GM21576 (cell line): ENCODE results near the gene OTUD5.

Source experiments
- ATAC-seq: cut with Tn5 transposase; IDR thresholded peaks from one replicate; pipeline ENCODE4 v1.9.1; 2021; ENCODE audit warnings: mild to moderate bottlenecking, moderate library complexity; ENCODE audit not compliant: unreplicated experiment

Gene OTUD5

GRCh38 chrX:48937054-48937907, 20.1 kb downstream of the OTUD5 start:
- peak; percentile 57 for ATAC-seq

GRCh38 chrX:48936429-48937053, 20.9 kb downstream of the OTUD5 start:
- no peak for ATAC-seq

GRCh38 chrX:48935301-48935670, 22.1 kb downstream of the OTUD5 start:
- ATAC-seq = no peak

GRCh38 chrX:48934581-48935300, 22.7 kb downstream of the OTUD5 start:
- no peak for ATAC-seq

DNA sequence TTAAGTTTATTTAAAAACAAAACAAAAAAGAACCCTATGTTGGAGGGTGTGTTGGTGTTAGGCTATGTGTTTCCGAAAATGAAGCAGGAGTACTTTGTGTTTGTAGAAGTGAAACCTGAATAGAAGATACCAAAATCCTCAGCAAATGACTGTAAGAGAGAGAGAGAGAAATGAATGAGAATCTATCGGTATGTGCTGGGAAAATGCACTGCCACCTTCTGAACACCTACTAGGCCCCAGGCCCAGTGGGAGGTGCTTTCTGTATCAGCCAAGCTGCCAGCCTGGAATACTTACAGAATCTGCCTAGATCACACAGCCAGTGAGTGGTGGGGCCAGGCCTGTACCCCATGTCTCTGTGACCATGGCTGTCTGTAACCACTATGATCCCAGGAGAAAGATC, 23.6 kb downstream of the OTUD5 start:
- ATAC-seq = no peak

GRCh38 chrX:48927736-48928382, 29.5 kb downstream of the OTUD5 start:
- ATAC-seq = no peak

DNA sequence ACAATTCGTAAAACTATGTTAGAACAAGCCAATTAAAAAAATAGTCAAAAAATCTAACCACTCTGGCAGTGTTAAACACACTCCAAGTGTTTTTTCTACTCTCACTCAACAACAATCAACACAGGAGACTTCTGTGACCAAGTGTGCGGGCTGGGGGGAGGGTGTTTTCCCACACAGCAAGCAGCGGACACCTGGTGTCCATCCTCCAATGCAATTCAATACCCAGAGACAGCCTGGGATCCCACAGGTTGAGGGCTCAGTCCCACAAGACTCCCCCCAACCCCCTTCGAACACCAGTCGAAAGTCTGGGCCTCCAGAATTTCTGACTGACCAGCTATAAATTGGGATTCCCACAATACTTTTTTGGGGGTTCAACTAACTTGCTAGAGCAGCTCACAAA, 30.3 kb downstream of the OTUD5 start:
- no peak for ATAC-seq

DNA sequence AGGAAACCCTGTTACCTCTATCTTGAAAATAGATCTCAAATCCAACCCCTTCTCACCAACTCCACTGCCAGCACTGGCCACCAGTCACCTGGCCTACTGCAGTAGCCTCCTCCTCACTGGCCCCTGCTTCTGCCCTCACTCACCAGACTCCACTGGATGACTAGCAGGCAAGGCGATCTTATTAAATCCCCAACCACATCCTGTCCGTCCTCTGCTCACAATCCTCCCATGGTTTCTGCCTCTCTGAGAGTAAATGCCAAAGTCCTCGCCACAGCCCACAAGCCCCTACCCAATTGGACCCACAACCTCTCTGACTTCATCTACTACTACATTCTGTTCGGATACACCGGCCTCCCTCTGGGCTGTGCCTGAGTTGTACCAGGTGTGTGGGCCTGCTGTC, 33.1 kb downstream of the OTUD5 start:
- no peak for ATAC-seq

DNA sequence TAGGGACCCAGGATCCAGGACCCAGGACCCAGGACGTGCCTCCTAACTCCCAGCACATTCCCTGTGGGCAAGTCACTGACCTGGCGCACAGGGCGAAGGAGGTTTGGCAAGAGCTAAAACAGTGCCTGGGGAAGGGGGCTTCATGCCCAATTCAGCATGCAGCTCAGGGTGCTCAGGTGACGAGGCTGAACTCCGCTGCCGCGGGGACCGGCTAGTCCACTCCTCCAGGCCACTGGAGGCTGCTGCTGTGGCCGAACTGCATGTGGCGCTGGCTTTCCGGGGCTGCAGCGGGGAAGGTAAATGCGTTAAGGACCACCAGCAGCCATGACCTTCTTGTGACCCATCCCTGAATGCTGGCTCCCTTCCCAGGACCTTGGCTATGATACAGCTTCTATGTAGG, 33.6 kb downstream of the OTUD5 start:
- ATAC-seq = no peak

- no peak for ATAC-seq
Measured at GRCh38 chrX:48920718-48921104, 36.7 kb downstream of the OTUD5 start.

DNA sequence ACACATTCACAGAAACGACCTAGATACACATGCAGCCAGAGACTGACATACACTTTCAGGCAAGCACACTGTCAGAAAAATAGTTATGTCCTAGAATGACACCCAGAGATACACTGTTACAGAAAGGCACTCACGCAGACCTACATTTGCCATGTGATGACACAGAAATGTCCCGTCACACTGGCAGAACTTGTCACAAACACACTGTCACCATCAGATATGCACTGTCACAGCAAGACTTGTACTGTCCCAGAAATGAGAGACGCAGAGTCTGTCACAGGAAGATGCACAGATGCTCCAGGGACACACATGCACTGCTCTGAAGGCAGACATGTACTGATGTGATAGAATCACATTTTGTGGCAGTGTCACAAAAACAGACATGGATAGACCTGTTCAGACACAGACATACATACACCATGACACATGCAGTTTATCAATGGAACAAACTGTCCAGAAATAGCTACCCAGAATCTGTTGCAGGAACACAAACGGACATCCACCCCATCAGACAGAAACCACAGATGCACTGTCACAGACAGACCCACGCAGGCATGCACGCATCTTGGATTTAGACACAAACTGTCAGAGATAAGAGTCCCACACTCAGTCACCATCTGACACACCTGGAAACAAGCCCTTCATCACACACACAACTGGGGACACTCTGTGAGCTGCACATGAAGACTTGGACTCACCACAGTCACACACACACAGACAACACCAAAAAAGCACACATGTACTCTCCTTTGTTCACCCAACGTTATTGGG, 37.3 kb downstream of the OTUD5 start:
- no peak for ATAC-seq

DNA sequence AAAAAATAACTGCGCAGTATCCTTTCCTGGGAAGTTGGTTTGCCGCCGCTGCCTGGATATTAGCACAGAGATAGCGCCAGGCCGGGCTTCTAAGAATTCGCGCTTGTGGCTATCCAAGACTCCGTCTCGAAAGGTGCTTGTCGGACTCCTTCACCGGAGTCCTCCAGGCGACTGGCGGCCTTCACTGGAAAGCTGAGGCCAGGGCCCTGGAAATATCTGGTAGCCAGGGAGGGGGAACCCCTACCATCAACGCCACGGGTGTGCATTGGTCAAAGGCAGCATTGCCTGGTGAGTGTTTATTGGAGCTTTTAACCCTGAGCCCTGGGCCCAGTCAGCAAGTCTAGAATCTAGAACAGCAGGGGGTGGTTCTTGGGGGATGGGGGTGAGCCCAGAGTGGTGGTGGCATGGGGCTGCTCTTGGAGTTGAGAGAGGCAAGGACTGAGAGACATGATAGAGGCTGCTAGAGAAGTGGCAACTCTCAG, 38.0 kb downstream of the OTUD5 start:
- ATAC-seq = no peak

GRCh38 chrX:48918643-48919340, 38.6 kb downstream of the OTUD5 start, which contains the start of gene PIM2:
Gene PIM2, minus strand, starts transcription at chrX:48919024. Its CDS starts 190 bp downstream, at chrX:48918834.
- peak; percentile 62 for ATAC-seq

DNA sequence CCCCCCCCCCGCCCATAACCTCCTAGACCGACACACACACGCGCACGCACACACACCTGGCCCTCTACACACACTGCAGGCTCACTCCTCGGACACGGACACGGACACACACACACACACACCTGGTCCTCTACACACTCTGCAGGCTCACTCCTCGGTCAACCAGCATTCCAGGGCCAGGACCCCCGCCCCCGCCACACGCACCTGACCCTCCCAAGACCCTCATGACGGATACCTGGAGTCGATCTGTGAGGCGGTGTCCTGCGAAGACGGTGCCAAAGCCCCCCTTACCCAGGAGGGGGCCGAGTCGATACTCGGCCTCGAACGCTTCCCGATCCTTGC, 39.1 kb downstream of the OTUD5 start:
- ATAC-seq = no peak

DNA sequence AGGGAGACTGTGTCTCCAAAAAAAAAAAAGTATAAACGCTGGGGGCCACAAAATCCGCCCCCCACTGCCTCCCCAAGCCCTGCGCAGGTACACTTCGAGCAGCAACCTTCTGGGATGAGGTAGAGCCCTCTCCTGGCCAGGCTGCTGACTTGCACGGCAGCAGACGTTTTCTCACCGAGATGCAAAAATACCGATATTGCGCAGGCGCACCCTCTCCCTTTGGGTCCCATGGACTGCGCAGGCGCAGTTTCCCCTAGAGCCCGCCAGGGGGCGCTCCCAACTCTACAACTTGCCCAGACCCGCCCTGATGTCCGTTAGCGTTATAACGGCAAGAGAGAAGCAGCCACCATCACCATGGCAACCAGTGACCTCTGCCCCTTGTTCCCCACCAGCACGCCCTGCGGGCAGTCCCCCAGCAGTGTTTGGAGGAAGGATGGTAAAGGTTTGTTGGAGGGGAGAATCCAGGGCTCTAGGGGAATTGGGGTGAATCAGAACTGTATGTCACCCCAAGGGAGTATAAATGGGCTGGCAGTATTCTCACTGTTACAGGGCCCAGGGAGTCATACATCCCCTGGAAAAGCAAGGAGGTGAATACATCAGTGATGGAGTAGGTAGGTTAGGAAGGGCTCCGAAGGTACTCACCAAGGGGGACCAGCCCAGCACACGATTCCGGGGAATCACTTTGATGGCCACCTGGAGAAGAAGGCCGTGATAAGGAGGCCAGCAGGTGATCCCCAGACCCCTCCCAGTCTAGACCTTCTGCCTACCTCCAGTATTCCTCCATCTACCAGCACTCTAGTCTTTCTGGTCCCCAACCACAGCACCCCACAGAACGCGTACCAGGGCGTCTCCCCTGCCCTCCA, 40.0 kb downstream of the OTUD5 start:
- ATAC-seq = peak; percentile 46

- no peak for ATAC-seq
Measured at GRCh38 chrX:48914593-48915493, 42.6 kb downstream of the OTUD5 start.

DNA sequence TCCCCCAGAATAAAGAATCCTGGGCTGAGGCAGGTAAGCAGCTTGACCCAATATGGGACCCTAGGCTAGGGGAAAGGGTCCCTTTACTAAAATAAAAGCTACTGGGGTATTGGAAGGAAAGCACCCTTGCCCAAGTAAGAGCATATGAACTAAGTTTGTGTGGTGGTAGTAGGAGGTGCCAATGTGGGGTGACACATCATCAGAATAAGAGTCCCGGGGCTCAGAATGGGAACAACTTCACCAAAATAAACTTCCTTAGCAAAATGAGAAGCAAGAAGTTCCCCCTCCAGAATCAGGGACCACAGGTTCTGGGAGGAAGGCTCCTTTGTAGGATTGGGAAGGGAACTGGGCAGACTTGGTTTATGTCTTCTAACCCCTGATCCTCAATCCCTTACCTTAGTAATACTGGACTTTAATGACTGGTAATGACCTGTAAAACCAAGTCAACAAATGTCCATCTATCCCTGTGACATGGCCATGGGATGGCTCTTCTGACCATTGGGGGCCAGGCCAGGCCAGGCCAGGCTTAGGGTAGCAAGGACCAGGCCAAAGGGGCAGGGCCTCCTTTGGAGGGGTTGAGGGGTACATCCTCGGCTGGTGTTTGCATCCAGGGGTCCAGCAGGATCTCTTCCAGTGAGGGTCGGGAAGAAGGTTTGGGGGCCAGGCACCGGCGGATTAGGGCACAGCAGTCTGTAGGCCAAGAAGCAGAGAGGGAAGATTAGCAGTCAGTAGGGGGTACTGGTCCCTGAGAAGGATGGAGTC, 43.6 kb downstream of the OTUD5 start:
- ATAC-seq = no peak
